COR-L47 (cell line): ENCODE measurements around the gene STIMATE.

ENCODE experiments used
- DNase-seq: peaks from one replicate; lab custom pipeline; 2025; lab: John Stamatoyannopoulos, UW

STIMATE gene

DNA sequence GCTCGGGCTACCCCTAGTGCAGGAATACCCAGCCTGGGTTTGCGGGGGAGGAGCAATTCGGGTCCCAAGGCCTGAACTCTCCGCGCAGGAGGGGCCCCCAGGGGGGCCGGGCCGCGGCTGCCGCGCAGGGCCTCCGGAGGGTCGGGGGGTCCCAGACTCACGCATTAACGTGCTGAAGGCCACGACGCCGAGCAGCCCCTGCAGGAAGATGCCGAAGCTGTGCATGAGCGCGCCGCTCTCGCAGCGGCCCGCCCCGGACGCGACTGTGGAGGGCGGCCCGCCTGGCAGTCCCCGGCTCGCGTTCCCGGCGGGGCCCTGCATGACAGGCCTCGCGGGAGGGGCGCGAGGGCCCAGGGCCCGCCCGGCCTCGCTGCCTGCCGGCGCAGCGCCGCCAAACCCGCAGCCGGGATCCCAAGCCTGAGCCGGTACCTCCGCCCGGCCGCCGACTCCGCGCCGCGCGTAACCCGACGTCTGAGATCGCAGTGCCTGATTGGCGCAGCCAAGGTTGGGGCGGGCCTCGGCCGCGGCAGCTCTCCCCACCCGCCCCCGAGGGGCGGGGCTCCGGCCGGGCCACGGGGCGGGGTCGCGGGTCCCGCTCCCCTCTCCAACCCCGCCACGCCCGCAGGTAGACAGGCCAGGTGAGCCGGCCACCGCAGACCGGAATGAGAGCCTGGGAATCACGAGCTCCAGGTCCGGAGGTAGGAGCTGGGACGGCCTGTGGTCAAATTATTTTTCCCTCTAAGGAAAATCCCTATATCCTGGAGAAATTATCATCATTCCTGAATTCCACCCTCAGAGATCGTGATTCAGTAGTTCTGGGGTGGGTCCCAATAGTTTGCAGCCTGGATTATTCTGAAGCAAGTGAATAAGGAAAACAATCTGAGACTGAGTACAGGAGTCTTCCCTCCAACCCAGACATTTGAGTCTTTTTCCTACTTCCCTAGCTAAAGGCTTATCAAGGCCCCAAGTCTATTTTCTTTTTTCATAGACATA is at the start of gene STIMATE:
TSS of gene STIMATE (minus strand) at position 419 of the 993 bp plus-strand sequence. CDS start at position 321, 98 bp downstream.
- peak; percentile 45 for DNase-seq

DNA sequence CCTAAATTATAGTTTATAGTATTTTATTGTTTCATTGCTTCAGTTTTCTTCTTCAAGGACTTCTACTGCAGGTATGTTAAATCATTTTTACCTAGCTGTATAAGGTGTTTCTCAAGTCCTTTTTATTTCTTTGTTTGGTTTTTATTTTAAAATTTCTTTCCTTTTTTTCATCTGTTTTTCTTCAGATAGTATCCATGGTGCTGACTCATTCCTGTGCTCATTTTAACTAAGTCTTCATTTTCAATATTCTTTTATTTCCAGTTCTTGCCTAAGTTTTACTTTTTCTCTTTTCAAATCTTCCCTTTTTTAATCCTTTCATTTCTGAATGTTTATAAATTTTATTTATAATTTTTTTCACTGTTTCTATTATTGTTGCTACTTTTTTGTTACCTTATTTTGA is 42.3 kb upstream of the STIMATE start:
- no peak for DNase-seq

DNA sequence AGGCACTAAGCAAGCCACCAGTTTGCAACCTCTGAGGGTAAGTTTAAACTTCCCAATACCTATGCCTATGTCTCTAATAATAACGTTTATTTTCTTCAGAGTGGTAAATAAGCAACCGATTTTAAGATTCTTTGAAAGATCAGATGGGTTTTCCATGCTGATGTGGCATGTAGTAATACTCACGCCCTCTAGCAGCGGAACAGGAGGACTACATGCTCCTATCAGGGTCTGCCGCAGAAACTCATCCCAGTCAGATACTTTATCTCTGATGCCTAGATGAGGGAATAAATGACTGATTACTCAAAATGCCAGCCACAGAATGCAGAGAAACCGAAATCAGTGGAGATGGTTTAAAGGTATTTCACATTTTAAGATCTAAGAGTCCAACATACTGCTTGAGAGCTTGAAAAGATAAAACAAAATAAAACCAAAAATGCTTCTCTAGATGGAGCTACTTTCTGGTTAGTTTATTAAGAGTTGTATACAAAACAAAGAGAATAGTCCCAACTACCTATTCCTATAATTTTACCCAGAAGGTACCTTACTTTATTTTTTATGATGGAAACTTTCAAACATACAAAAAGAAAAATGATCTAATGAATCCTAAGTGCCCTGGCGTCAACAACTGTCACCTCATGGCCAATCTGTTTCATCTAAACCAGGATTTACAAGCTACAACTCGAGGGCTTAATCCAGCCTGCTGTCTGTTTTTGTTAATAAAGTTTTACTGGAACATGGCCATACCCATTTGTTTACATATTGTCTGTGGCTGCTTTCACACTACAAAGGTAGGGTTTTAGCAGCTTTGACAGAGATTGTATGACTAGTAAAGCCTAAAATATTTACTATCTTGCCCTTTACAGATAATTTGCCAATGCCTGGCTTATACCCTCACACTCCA is 37.5 kb upstream of the STIMATE start:
- DNase-seq, result peak; percentile 1

DNA sequence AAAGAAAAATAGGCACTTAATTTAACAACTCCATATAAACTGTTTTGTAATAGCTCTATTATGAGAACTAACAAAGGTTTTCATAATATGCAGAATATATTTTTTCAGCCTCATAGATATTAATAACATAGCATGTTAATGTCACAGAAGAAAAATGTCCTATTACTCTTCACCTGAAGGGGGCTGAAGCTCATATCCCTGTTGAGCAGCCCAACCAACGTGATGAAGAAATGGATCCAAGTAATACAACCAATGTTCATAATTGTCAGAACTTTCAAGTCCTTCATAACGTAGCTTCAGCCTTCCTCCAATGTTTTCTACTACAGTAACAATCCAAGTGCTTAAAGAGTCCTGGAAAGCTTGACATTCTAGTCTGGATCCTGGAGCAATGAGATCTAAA is 34.5 kb upstream of the STIMATE start:
- DNase-seq, result no peak

DNA sequence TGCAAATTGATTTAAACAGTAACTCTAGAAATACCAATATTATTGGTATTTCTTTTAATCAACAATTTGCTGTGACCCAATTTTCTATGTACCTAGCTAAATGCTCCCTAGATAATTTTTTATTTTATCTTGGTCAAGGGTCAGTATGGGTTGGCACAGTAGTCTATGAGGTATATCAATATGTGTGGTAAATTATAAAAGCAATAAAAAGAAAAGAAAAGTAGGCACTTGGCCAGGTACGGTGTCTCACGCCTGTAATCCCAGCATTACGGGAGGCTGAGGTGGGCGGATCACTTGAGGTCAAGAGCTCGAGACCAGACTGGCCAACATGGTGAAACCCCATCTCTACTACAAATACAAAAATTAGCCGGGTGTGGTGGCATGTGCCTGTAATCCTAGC is 34.0 kb upstream of the STIMATE start:
- no peak for DNase-seq

DNA sequence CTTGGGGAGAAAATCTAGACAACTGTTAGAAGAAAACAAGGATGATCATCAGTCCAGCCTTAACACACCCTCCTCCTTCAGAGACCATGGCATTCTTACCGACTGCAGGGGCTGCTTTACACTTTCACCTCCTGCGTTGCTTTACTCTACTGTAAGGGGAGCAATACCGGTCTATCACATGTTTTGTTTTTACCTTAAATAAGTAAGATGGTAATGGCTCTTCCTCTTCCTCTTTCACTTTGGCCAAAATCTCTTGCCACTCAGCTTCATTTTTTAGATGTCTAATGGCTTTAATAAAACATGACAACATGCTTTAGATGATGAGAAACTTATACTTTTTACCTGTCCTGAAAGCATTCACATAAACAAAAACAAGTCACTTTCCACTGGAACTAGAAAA is 33.4 kb upstream of the STIMATE start:
- no peak for DNase-seq

DNA sequence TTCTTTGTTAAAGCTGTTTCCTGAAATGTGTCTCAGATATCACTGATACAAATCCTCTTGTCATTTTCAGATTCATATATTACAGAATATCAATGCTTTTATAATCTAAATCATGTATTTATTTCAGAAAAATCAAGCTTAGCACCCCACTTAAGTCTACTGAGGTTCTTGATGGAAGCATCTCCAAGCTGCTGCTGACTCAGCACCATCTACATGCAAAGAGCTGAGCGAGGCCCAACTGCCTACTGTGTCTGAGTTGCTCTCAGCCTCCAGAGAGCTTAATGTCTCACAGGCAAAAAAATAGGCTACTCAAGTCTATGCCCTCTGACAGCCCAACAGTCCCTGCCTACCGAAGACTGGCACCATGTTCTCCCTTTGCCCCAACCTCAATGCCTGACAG is 29.2 kb upstream of the STIMATE start:
- no peak for DNase-seq

DNA sequence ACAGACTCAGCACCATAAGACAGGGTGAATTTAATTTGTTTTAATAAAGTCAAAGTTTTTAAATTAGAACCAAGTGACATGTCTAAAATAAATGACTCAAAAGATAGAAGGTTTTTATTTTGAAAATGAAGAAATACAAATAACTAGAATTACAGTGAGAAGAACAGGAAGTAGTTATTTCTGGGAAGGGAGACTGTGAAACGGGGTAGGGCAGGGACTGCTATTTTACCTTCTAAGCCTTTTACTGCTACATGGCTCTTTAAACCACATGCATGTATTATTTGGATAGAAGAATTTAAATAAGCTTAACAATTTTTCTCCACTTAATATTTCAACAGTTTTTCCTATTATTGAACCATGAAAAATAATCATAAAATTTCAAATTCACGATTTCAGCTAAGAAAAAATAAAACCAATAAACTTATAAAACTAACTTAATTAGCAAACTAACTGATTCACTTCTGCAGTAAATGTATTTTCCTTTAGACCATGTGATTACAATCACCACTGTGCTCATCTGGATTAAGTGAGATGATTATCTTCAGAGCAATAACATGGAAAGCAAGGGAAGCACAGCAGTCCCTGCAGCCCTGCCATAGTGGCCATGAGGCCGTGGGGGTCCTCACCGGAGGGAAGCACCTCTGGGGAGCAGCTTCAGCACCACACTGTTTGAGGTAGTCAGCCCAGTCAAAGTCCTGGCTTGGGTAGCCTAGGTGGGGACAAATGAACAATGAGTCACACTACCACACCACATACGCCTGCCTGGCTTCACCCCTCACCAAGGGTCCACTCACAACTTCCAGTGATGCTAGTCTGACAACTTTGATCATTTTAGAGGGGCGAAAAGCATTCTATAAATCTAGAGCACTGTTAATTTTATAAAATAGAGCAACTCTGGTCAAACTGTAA is 28.3 kb upstream of the STIMATE start:
- DNase-seq, result no peak

DNA sequence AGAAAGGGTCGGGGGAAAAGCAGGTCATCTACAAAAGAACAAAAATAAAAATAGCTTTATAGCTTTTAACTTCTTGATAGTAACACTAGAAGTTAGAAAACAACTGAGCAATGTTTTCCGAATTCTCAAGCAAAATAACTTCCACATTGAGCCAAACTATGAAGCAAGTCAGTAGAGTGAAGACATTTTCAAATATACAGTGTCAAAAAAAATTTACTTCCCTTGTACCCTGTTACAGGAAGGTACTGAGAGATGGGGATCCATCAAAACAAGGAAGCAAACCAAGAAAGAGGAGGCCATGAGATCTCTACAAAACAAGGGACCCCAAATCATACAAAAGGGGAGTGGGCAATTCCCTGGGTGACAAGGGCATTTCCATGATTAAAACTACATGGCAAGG is 26.6 kb upstream of the STIMATE start:
- no peak for DNase-seq

DNA sequence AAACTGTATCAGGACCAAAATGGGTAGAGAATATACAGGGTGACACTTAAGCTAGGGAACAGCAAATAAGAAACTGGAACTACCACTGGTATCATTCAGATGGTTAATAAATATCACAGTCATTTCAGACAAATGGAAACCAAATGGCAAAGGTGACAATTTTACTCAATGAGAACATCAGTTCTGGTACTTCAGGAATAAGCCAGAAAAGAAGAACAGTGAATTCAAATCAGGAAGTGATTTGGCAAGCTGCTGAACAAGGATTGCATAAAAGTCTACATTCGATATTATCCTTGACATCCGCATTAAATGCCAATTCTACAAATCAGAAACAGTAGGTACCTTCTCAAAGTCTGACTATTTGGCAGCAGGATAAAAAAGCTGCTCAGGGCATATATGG is 23.5 kb upstream of the STIMATE start:
- no peak for DNase-seq

DNA sequence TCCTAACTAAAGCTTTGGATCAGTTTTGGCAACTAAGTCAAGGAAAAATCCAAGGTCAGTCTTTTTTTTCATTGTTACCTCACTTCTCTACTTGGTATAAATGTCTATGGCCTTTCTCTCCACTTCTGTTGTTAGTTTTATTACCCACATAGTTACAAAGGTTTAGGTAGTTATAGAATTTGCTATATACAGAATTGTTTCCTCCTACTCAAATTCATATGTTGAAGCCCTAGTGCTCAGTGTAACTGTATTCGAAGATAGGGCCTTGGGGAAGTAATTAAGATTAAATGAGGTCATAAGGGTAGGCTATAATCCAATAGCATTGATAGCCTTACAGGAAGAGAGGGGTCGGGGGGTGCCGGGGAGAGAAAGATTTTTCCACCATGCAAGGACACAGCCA is 19.7 kb upstream of the STIMATE start:
- no peak for DNase-seq

DNA sequence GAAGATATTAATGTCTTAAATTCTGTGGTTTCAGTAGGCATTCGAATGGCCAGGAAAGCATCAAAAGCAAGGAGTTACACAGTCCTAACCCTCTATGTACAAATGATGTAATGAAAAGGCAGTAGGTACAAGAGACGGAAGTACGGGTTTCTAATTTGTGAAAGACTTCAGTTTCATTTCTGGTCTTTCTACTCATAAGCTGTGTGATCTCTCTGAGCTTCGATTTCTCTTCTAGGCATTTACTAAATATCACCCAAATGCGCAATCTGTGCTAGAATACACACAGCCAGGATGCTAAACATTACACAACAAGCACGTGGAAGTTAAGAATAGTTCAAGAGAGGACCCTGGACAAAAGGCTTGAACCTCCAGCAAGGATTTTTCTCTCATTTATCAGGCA is 17.9 kb upstream of the STIMATE start:
- no peak for DNase-seq

DNA sequence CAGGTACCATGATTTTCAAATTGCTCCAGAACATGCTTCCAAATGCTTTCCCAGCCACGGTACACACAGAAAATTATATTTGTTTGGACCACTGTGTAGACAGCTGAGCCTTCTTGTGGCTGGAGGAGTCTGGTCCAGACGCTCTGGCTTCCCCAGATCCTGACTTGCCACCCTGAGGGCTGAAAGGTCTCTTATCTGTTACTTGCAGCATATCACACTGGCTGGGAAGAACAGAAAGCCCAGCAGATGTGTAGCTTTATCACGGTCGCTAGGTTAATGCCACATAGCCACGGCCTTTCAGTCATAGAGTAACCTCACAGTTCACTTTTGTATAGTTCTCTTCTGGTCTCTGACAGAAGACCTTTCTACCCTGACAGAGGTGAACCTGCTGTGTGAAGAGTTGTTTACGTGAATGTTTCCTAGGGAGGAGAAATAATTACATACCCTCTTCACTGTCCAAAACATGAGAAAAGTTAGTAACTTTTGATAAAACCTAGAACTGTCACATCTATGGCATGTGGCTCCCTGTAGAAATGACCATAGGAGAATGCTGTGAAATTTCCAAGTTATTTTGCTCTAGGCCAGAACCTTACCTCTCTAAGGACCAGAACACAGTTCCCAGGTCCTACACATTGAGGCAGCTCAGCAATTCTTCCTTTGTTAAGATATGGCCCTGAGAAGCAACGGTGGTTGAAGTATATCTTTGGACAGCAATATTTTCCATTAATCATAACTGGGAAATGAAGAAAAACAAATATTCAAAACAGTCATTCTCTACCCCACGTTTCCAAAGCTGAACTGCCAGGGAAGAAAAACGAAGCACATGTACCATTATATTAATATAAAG is 15.8 kb upstream of the STIMATE start:
- DNase-seq, result no peak

DNA sequence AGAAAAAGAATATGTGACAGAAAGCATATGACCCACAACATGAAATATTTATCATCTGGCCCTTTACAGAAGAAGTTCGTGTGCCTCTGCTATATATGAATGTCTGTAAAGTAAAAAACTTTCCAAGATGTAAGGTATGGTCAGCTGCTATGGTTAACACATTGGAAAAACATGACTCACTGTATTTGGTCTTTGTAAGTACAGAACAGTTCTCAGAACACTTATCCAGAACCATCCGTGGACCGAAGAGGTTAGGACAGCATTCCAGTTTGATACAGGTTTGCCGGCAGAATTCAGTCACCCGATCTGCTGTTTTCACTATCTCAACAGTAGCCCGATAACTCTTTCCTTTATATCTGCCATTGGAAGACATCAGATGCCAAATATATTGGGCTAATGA is 13.5 kb upstream of the STIMATE start:
- DNase-seq, result no peak

DNA sequence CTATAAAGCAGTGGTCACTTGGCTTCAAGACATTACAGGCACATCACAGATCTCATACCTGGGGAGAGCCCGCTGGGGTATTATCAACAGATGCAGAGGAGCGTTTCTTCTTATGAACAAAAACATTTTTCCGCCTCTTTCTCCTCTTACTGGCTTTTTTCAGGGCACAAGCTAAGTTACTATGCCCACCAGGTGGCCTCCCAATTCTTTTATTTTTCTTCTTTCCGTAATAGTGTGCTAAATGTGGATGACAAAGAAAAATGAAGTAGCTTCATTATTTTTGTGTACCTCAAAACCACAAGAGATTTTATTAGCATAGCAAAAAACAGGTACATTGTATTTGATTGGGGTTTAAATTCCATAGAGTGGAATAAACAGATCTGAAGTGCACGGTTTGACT is 10.1 kb upstream of the STIMATE start:
- DNase-seq, result no peak

DNA sequence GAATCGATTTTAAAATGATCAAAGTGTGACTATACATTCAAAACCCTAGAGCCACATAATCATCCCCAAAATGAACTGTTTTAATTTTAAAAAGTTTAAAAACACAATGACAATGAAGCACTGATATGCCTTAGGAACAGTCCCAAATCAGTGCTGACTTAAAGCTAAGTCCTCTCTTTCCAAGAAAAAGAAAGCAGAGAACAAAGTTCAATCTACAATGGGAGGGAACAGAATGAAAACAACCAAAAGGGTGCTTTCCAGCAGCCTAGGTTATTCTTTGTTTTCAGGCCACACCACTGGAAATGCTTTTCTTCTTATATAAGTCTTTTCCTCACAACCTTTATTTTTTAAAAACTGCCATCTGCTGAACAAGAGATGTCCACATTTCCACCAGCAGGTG is 7.2 kb upstream of the STIMATE start:
- DNase-seq, result no peak

DNA sequence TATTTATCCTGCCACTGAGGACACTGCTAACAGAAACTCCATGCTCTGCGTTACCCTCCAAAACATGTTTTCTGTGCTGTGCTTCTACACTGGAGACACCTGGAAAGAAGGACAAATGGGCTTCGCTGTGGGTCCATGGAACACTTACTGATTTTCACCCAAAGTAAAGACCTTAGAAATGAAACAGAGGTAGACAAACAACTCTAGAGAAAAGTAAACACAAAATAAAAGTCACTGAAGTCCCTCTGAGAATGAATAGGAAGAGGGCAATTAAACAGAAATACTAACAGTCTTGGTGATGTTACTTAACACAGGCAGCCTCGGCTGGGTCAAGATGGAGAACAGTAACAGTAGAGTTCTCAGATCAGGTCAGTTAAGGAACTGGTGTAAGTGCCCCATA is 6.7 kb upstream of the STIMATE start:
- no peak for DNase-seq

DNA sequence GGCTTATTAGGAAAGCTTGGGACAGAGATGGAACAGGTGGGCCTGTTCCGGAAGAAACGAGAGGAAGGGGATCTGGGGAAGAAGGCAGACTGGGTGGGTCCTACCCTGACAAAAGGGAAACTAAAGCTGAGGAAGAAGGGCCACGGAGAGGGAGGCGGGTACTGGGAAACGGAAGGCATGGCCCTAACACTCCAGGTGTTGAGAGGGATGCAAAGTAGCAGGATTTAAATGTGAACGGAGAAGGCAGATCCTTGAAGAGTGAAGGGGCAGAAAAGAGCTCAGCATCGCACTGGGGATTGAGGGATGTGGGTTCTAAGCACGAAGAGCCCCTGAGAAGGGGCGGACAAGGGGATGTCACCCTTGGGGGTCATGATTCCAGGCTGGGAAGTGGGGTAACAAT is 735 bp downstream of the STIMATE start:
- no peak for DNase-seq

DNA sequence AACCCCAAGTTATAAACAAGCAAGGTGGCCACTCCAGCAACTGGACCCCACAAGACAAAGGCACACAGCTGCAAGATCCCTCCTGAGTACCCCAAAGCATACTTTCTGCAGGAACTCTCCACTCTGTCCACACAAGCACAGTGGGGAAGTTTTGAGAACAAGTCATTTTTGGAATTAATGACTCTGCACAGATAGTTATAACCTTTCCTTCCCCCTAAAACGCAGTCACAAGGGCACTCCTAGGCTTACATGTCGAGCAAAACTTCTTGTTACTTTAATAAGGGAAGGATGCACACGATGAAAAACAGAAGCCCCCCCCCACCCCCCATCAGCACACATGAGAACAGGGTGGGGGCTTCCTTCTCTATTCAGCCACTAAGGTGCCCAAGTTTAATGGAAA is 1.2 kb downstream of the STIMATE start:
- DNase-seq, result no peak

DNA sequence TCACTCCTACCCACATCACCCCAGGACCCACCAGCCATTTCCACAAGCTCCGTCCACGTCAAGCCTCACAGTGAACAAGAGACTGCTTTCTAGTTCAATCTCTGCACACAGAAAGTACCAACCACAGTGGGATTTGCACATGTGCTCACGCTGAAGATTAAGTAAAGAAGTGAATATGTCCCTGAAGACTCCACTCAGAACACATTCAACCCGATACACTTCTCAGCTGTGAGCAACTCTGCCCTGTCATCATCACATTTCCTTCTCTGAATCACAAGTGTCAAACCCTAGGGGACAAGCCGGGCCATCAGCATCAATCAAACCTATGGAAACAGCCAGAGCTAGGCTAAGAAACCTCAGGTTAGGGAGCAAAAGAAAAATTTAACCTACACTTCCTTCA is 1.9 kb downstream of the STIMATE start:
- DNase-seq, result no peak

DNA sequence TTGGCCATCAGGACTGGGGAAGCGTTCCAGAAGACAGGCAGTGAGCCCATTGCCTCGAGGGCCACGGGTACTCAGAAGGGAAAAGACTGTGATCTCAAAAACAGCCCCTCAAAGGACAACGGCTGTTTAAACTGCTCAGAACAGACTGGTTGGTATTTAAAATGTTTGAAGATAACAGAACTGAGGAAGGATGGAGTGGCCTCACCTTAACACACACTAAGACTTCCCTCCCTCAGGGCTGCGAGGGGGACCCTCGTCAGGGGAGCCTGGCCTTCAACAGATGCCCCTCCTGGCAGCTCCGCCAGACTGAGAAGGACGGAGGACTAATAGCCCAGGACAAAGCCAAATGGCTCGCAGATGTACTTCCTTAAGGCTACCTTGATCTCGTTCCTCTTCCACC is 2.6 kb downstream of the STIMATE start:
- no peak for DNase-seq
